Measurements from ENCODE around the gene TYMS.

TYMS gene

GRCh38 chr18:657311-658000 lies at the start of gene TYMS:
TYMS (plus strand) TSS chr18:657653; CDS start chr18:657743, 90 bp downstream.
- peak; percentile 27 for DNase-seq

GRCh38 chr18:607930-608329 lies 49.5 kb upstream of the TYMS start:
- no peak for DNase-seq

DNA sequence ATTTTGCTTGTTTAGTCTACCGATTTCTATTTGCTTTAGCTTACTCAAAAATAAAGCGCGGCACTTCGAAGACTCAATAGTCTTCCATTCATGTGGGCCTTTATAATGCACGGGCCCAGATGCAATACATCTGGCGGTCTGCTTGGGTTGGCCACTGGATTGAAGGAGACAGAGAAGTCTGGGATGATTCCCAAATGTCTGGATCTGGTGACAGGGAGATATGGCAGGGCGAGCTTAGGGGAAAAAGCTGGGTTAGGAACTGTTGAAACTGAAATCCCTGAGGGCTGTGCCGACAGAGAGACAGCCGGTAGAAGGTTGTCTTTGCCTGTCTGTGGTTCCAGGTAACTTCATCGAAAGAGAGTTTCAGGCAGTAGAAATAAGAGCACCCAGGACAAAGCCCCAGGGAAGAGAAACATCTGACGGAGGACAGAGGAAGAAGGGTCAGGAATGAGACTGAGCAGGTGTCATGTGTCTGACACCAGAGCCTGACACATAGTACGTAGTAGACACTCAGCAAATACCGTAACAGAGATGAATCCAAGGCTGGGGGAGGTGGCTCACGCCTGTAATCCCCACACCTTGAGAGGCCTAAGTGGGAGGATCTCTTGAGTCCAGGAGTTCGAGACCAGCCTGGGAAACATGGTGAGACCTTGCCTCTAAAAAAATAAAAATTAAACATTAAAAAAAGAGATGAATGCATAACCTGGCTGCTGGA lies 47.1 kb upstream of the TYMS start:
- no peak for DNase-seq

GRCh38 chr18:612156-612555 lies 45.3 kb upstream of the TYMS start:
- DNase-seq: no peak

- no peak for DNase-seq
Measured at GRCh38 chr18:614193-614592, 43.3 kb upstream of the TYMS start.

DNA sequence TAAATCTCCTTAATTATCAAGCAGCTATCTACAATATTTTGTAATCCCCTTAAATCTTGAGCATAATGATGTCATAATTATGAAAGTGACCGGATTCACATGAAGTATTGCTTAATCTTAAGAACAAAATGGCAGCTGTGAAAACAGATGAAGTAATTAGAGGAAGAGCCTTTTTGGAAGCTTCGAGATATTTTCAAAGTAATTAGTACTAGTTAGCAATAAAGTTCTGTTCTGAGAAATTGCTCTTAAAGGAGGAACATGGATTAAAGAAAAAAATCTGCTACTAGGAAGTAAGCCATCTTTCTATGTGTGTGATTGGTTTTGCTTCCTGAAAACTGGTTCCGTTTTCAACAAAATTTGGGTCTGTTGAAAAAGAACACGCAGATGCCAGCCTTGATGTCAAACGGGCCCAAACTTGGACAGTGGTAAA lies 42.3 kb upstream of the TYMS start:
- no peak for DNase-seq

DNA sequence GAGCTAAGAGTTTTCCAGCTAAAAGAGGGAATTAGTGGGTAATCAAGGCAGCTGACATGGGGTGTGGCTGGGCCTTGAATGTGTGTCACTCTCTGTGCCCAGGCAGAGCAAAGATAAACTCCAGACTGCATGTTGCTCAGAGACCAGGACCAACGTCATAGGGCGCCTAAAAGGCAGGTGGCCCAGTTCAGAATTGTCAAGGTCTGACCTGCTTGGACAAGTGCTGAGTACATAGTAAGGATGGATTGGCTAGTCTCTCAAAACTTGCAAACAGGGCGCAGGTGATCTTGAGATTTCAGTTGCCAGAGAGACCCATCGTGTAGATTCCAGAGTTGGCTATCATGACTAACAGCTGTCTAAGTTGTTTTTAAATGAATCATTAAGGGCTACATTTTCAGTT lies 41.7 kb upstream of the TYMS start:
- no peak for DNase-seq

GRCh38 chr18:616380-616995 lies 41.0 kb upstream of the TYMS start:
- no peak for DNase-seq

- no peak for DNase-seq
Measured at GRCh38 chr18:617970-618504, 39.4 kb upstream of the TYMS start.

DNA sequence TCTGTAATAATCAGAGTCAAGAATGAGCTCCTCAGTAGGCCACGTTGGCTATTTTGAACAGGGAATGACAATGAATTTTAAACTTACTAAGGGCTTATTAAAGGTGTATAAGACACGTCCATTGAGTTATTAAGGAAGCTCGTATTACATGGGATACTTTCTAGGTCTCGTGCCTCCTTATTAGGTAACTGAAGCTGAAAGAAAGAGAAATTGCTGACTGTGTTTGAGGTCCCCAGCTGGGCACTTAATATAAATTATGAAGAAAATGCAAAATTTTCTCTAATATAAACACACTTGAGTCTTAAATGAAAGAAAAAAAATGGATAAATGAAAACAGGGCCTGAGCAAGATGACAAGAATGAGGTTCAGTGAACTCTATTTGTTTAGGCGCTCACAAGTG lies 38.8 kb upstream of the TYMS start:
- DNase-seq: no peak

GRCh38 chr18:621291-622043 lies 36.0 kb upstream of the TYMS start:
- no peak for DNase-seq

- no peak for DNase-seq
Measured at GRCh38 chr18:622289-622688, 35.2 kb upstream of the TYMS start.

GRCh38 chr18:623761-624620 lies 33.5 kb upstream of the TYMS start:
- peak; percentile 66 for DNase-seq

DNA sequence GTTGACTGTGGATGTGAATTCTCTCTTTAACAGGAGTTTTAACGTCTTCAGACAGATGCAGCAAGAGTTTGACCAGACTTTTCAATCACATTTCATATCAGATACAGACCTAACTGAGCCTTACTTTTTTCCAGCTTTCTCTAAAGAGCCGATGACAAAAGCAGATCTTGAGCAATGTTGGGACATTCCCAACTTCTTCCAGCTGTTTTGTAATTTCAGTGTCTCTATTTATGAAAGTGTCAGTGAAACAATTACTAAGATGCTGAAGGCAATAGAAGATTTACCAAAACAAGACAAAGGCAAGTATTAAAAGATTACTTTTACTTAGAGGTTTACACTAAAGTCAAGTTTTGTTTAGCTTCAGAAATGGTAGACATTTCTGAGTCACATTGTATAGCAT lies 30.2 kb upstream of the TYMS start:
- no peak for DNase-seq

GRCh38 chr18:629269-630150 lies 27.9 kb upstream of the TYMS start:
- DNase-seq: no peak

DNA sequence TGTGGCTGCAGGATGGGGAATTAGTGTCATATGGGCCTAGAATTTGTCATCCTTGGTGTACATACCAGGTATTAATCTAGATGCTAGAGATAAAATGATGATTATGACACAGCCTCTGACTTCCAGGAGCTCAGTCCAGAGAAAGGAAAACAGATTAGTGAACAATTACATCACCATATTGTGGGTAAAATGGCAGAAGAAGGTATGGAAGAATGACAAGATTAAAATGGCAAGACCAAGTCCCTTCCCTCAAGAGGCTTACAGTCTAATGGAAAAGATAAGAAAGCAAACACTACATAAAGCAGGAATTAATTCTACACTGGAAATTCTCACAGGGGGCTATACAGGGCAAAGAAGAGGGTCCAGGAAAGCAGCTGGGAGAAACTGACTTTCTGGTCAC lies 25.9 kb upstream of the TYMS start:
- DNase-seq: no peak

- no peak for DNase-seq
Measured at GRCh38 chr18:634551-635045, 22.9 kb upstream of the TYMS start.

DNA sequence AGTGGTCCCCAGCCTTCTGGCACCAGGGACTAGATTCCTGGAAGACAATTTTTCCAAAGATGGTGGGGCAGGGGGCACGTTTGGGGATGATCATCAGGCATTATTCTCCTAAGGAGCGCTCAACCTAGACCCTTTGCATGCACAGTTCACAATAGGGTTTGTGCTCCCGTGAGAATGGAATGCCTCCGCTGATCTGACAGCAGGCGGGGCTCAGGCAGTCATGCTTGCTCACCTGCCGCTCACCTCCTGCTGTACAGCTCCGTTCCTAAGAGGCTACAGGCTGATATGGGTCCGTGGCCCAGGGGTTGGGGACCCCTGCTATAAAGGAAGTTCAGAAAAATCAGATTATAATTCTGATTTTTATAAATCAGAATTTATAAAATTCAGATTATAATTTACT lies 22.3 kb upstream of the TYMS start:
- no peak for DNase-seq

GRCh38 chr18:641224-641623 lies 16.2 kb upstream of the TYMS start:
- DNase-seq: no peak

- no peak for DNase-seq
Measured at GRCh38 chr18:644395-645004, 13.0 kb upstream of the TYMS start.

- DNase-seq: no peak
Measured at GRCh38 chr18:647304-647703, 10.1 kb upstream of the TYMS start.

Measured in activated CD8-positive, alpha-beta memory T cell treated with anti-CD3 and anti-CD28 coated beads, Interleukin-2, amount 50 U/mL, for 4 hours (primary cell).